Chondrocyte (in vitro differentiated cells): Measurements from ENCODE around the gene KLHL15. TPM values are rescaled to one million over a fixed set of nuclear protein-coding genes. Genes with fewer than 3 reads are reported as not detected.
A peak's percentile ranks its signal among the peaks of the same experiment; 100 is the strongest.

Experiments
- DNase-seq: peaks from one replicate; pipeline ENCODE4 v3.0.0; 2021; ENCODE audit warnings: mixed read lengths, low spot score
- H3K27ac Mint-ChIP-seq: one replicate; pipeline ENCODE4 v1.8.0; 2021; ENCODE audit warnings: mild to moderate bottlenecking, moderate library complexity, mixed read lengths; ENCODE audit not compliant: unreplicated experiment
- H3K27me3 Mint-ChIP-seq: 2 replicates; pipeline ENCODE4 v1.8.0; 2021; ENCODE audit warnings: low read depth, mixed read lengths
- H3K36me3 Mint-ChIP-seq: 2 replicates; pipeline ENCODE4 v1.8.0; 2021; ENCODE audit warnings: low read depth, mixed read lengths
- H3K4me1 Mint-ChIP-seq: 2 replicates; pipeline ENCODE4 v1.8.0; 2021; ENCODE audit warnings: low read depth, mild to moderate bottlenecking, mixed read lengths
- H3K4me3 Mint-ChIP-seq: one replicate; pipeline ENCODE4 v1.8.0; 2021; ENCODE audit warnings: mild to moderate bottlenecking, moderate library complexity, mixed read lengths; ENCODE audit not compliant: unreplicated experiment
- H3K9me3 Mint-ChIP-seq: 2 replicates; pipeline ENCODE4 v1.8.0; 2021; ENCODE audit warnings: low read depth, mixed read lengths
- CTCF ChIP-seq: fragments of 200-600 bp; sonication (generic); IDR thresholded peaks from 2 replicates; pipeline ENCODE4 v1.5.0; 2021; ENCODE audit warnings: antibody characterized with exemption, mild to moderate bottlenecking, moderate library complexity
- total RNA-seq: library from RNA; stranded (reverse); gene quantifications from 3 replicates; pipeline ENCODE4 v1.2.1, GENCODE V29; 2021

KLHL15 gene
- total RNA-seq, 1 donor from 2014 or later = 13.9 TPM

GRCh38 chrX:24025741-24026403, 1.1 kb downstream of the KLHL15 start:
- H3K9me3 Mint-ChIP-seq = no peaks in the 10 kb centered on the region
- H3K36me3 Mint-ChIP-seq = peaks cover 4% of the 10 kb centered on the region

GRCh38 chrX:24024819-24025740, 1.9 kb downstream of the KLHL15 start:
- H3K36me3 Mint-ChIP-seq = peaks cover 4% of the 10 kb centered on the region
- DNase-seq = peak; percentile 97
- H3K27ac Mint-ChIP-seq = peak overlapping the region; percentile 79
- TF ChIP-seq CTCF = peak; percentile 51
- H3K4me1 Mint-ChIP-seq = peaks cover 35% of the 10 kb centered on the region
- H3K27me3 Mint-ChIP-seq = no peaks in the 10 kb centered on the region
- peak overlapping the region; percentile 84 for H3K4me3 Mint-ChIP-seq
- no peaks in the 10 kb centered on the region for H3K9me3 Mint-ChIP-seq

More at GRCh38 chrX:24025741-24026403, 1.1 kb downstream of the KLHL15 start:
- H3K4me1 Mint-ChIP-seq = peaks cover 27% of the 10 kb centered on the region
- H3K27me3 Mint-ChIP-seq = no peaks in the 10 kb centered on the region
- H3K4me3 Mint-ChIP-seq = peak overlapping the region; percentile 87
- peak overlapping the region; percentile 99 for H3K27ac Mint-ChIP-seq
- DNase-seq = no peak
- TF ChIP-seq CTCF = no peak

DNA sequence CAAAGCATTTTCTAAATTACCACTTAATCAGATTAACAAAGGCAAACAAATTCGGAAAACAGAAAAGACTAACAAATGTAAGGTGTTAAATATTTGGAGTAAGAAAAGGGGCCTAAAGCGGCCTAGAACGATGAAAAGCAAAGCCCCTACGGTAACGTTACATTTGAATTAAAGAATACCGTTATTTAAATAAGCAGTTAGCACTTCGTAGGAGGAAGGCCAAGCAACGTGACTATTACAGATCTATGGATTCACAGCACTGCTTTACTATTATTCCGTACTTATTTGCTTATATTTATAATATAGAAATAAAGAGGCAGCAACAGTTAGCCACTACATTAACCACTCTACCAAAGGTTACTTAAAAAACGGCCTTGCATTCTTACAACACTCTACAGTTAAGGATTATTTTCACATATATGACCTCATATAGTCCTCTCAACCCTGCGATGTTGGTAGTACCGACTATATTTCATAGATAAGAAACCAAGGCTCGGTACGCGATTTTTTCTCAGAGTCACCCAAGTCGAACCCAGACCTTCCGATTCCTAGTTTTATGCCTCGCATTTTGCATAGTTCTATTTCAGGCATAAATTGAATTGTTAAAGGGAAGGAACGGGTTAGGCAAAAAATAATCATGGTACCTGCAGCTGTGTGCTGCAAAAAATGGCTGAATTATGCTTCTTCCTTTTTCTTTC, 2.9 kb downstream of the KLHL15 start:
- peaks cover 44% of the 10 kb centered on the region for H3K4me1 Mint-ChIP-seq
- TF ChIP-seq CTCF = no peak
- peak overlapping the region; percentile 79 for H3K27ac Mint-ChIP-seq
- H3K36me3 Mint-ChIP-seq = peaks cover 4% of the 10 kb centered on the region
- peak overlapping the region; percentile 84 for H3K4me3 Mint-ChIP-seq
- no peak for DNase-seq
- H3K9me3 Mint-ChIP-seq = no peaks in the 10 kb centered on the region
- no peaks in the 10 kb centered on the region for H3K27me3 Mint-ChIP-seq

DNA sequence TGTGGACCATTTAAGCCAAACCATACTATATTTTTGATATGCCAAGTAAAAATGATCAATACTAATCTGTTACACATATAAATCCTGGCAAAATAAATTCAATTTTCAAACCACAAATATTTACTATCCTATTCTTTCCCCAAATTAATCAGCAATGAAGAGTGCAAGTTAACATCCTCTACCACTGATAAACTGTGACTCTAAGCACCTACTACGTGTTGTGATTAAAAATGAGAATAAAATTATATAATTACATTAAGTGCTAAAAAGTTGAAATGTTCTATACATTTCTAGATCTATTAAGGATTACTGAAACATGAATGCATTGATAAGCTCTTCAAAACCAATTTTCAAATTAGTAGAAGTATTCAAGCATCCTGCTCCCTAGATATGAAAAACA, 3.4 kb downstream of the KLHL15 start:
- Mint-ChIP-seq H3K4me1 (peaks cover 47% of the 10 kb centered on the region), H3K36me3 (peaks cover 4% of the 10 kb centered on the region), H3K4me3 (peak overlapping the region; percentile 84), H3K9me3 (no peaks in the 10 kb centered on the region), H3K27ac (peak overlapping the region; percentile 79), H3K27me3 (no peaks in the 10 kb centered on the region)
- no peak for DNase-seq
- TF ChIP-seq CTCF = no peak
